KMS-11 (cell line): ENCODE data around the gene ZNF84.
A peak's percentile ranks its signal among the peaks of the same experiment; 100 is the strongest.

ENCODE experiments used
- H2AFZ ChIP-seq: fragments of 200-600 bp; sonication (generic); 2 replicates; pipeline ENCODE4 v1.6.1; 2016; ENCODE audit warnings: antibody characterized with exemption, mixed run types, low read depth
- H3K27ac ChIP-seq: fragments of 200-600 bp; sonication (generic); 2 replicates; pipeline ENCODE4 v1.6.1; 2016; ENCODE audit warnings: mild to moderate bottlenecking, mixed run types
- H3K27me3 ChIP-seq: fragments of 200-600 bp; sonication (generic); 2 replicates; pipeline ENCODE4 v1.6.1; 2017; ENCODE audit warnings: mild to moderate bottlenecking, low read depth, mixed run types, moderate library complexity; ENCODE audit not compliant: insufficient read depth
- H3K36me3 ChIP-seq: fragments of 200-600 bp; sonication (generic); 2 replicates; pipeline ENCODE4 v1.6.1; 2017; ENCODE audit warnings: mild to moderate bottlenecking, mixed run types; ENCODE audit not compliant: insufficient read depth
- H3K4me1 ChIP-seq: fragments of 200-600 bp; sonication (generic); 2 replicates; pipeline ENCODE4 v1.6.1; 2016; ENCODE audit warnings: mild to moderate bottlenecking, low read depth, mixed run types; ENCODE audit not compliant: poor library complexity, severe bottlenecking
- H3K4me2 ChIP-seq: fragments of 200-600 bp; sonication (generic); 2 replicates; pipeline ENCODE4 v1.7.0; 2016; ENCODE audit warnings: mild to moderate bottlenecking, mixed run types
- H3K4me3 ChIP-seq: fragments of 200-600 bp; sonication (generic); IDR thresholded peaks from 2 replicates; pipeline ENCODE4 v1.6.1; 2017; ENCODE audit warnings: low read depth, low read length, mixed read lengths; ENCODE audit not compliant: insufficient read depth
- H3K79me2 ChIP-seq: fragments of 200-600 bp; sonication (generic); 2 replicates; pipeline ENCODE4 v1.6.1; 2016; ENCODE audit warnings: low read depth, mixed run types; ENCODE audit not compliant: insufficient read depth
- H3K9ac ChIP-seq: fragments of 200-600 bp; sonication (generic); 2 replicates; pipeline ENCODE4 v1.6.1; 2016; ENCODE audit warnings: mild to moderate bottlenecking, mixed run types
- H4K20me1 ChIP-seq: fragments of 200-600 bp; sonication (generic); 2 replicates; pipeline ENCODE4 v1.6.1; 2016; ENCODE audit warnings: mild to moderate bottlenecking, mixed run types; ENCODE audit not compliant: insufficient read depth
- CTCF ChIP-seq: fragments of 200-600 bp; sonication (generic); conservative IDR thresholded peaks from 2 replicates; pipeline ENCODE4 v1.6.1; 2017; ENCODE audit warnings: low read depth, mild to moderate bottlenecking, antibody characterized with exemption, low read length, moderate library complexity, mixed read lengths

Gene ZNF84

GRCh38 chr12:133037207-133038005, at the start of gene ZNF84:
Gene ZNF84, plus strand, starts transcription at chr12:133037509. Its CDS starts 3,959 bp downstream, at chr12:133041468.
- Histone ChIP-seq H2AFZ (peak within 1 kb of the TSS; percentile 59), H3K4me1 (peaks cover 8% of the 10 kb centered on the region), H3K79me2 (peaks cover 9% of the 10 kb centered on the region; the same call in 1 of the 2 replicates), H3K9ac (peak within 1 kb of the TSS; percentile 74), H4K20me1 (no peaks in the 10 kb centered on the region), H3K36me3 (peaks cover 3% of the 10 kb centered on the region; the same call in 1 of the 2 replicates), H3K4me2 (peak within 1 kb of the TSS; percentile 60), H3K27me3 (no peaks in the 10 kb centered on the region), H3K4me3 (no peak within 1 kb of the TSS), H3K27ac (peak within 1 kb of the TSS; percentile 86)
- no peak for TF ChIP-seq CTCF

GRCh38 chr12:132998741-132999140, 38.6 kb upstream of the ZNF84 start:
- Histone ChIP-seq H3K9ac (no peak overlapping the region), H2AFZ (no peak overlapping the region), H3K27ac (no peak overlapping the region), H4K20me1 (no peaks in the 10 kb centered on the region), H3K27me3 (no peaks in the 10 kb centered on the region), H3K4me1 (no peaks in the 10 kb centered on the region), H3K36me3 (no peaks in the 10 kb centered on the region), H3K79me2 (peaks cover 6% of the 10 kb centered on the region; the same call in 1 of the 2 replicates), H3K4me2 (no peak overlapping the region), H3K4me3 (no peak overlapping the region)
- TF ChIP-seq CTCF: no peak

- H3K9ac ChIP-seq: no peak overlapping the region
- H3K4me2 ChIP-seq: no peak overlapping the region
- no peaks in the 10 kb centered on the region for H3K4me1 ChIP-seq
- H3K4me3 ChIP-seq: no peak overlapping the region
- no peak overlapping the region for H3K27ac ChIP-seq
- H4K20me1 ChIP-seq: no peaks in the 10 kb centered on the region
- no peak overlapping the region for H2AFZ ChIP-seq
- no peaks in the 10 kb centered on the region for H3K27me3 ChIP-seq
- no peak for TF ChIP-seq CTCF
- no peaks in the 10 kb centered on the region for H3K36me3 ChIP-seq
- H3K79me2 ChIP-seq: no peaks in the 10 kb centered on the region
Measured at GRCh38 chr12:133010657-133011297, 26.5 kb upstream of the ZNF84 start.

- no peak overlapping the region for H2AFZ ChIP-seq
Measured at GRCh38 chr12:133023566-133023965, 13.7 kb upstream of the ZNF84 start.

More at GRCh38 chr12:133023566-133023965, 13.7 kb upstream of the ZNF84 start:
- H3K79me2 ChIP-seq: no peaks in the 10 kb centered on the region
- H3K4me2 ChIP-seq: no peak overlapping the region
- no peak overlapping the region for H3K27ac ChIP-seq
- TF ChIP-seq CTCF: no peak
- H3K27me3 ChIP-seq: no peaks in the 10 kb centered on the region
- H3K4me1 ChIP-seq: no peaks in the 10 kb centered on the region
- no peaks in the 10 kb centered on the region for H3K36me3 ChIP-seq
- H4K20me1 ChIP-seq: no peaks in the 10 kb centered on the region
- H3K9ac ChIP-seq: no peak overlapping the region
- no peak overlapping the region for H3K4me3 ChIP-seq
